DND-41 (cell line): ENCODE measurements around the gene RAMACL.

Experiments used
- ATAC-seq: fragments of 200-7000 bp; cut with Tn5 transposase; 3 replicates; pipeline ENCODE4 v1.9.1; 2021; ENCODE audit warnings: low read depth; ENCODE audit not compliant: insufficient read depth
- DNase-seq: peaks from one replicate; pipeline ENCODE4 v3.0.0-alpha.2; 2020
- H2AFZ ChIP-seq: 2 replicates; pipeline ENCODE4 v1.6.0; 2012; ENCODE audit warnings: low read depth, low read length
- H3K27ac ChIP-seq: 2 replicates; pipeline ENCODE4 v1.5.1; 2012; ENCODE audit warnings: low read length, inconsistent platforms
- H3K27me3 ChIP-seq: fragments of 200-600 bp; sonication (generic); 2 replicates; pipeline ENCODE4 v1.6.0; 2012; ENCODE audit warnings: low read length, mild to moderate bottlenecking, inconsistent platforms; ENCODE audit not compliant: insufficient read depth, poor library complexity
- H3K36me3 ChIP-seq: 2 replicates; pipeline ENCODE4 v1.5.1; 2012; ENCODE audit warnings: low read length, inconsistent platforms; ENCODE audit not compliant: insufficient read depth
- H3K4me1 ChIP-seq: 2 replicates; pipeline ENCODE4 v1.5.1; 2012; ENCODE audit warnings: mild to moderate bottlenecking, low read length; ENCODE audit not compliant: insufficient read depth
- H3K4me2 ChIP-seq: 2 replicates; pipeline ENCODE4 v1.6.0; 2012; ENCODE audit warnings: mild to moderate bottlenecking, moderate library complexity, low read length, inconsistent platforms; ENCODE audit not compliant: insufficient read depth
- H3K4me3 ChIP-seq, 2 experiments: fragments of 200-600 bp in 1 of 2; shearing (Covaris generic) in 1 of 2; 2 replicates each; pipeline ENCODE4 v1.5.1; 2012 to 2016; ENCODE audit warnings: inconsistent platforms in 2 of 2, low read length in 2 of 2, mild to moderate bottlenecking in 2 of 2, low read depth in 1 of 2, moderate library complexity in 1 of 2
- H3K79me2 ChIP-seq: 2 replicates; pipeline ENCODE4 v1.6.0; 2012; ENCODE audit warnings: low read length, inconsistent platforms; ENCODE audit not compliant: insufficient read depth
- H3K9ac ChIP-seq: 2 replicates; pipeline ENCODE4 v1.6.0; 2012; ENCODE audit warnings: low read depth, mild to moderate bottlenecking, inconsistent platforms, low read length, moderate library complexity
- H3K9me3 ChIP-seq: 2 replicates; pipeline ENCODE4 v1.5.1; 2012; ENCODE audit warnings: low read length, moderate library complexity, mild to moderate bottlenecking, inconsistent platforms; ENCODE audit not compliant: insufficient read depth, severe bottlenecking
- H4K20me1 ChIP-seq: 2 replicates; pipeline ENCODE4 v1.6.0; 2012; ENCODE audit warnings: low read length; ENCODE audit not compliant: insufficient read depth
- EZH2 ChIP-seq: IDR thresholded peaks from 3 replicates; pipeline ENCODE4 v1.6.1; 2012; ENCODE audit warnings: borderline replicate concordance, low read depth, mild to moderate bottlenecking, moderate library complexity, low read length, inconsistent platforms; ENCODE audit not compliant: severe bottlenecking
- TF ChIP-seq, protein P1 (sequence below): IDR thresholded peaks from 2 replicates; pipeline ENCODE4 v1.5.1; 2012; ENCODE audit warnings: borderline replicate concordance, low read length, moderate library complexity, mild to moderate bottlenecking; ENCODE audit not compliant: poor library complexity, severe bottlenecking; ENCODE audit errors: extremely low read depth

The RAMACL gene

DNA sequence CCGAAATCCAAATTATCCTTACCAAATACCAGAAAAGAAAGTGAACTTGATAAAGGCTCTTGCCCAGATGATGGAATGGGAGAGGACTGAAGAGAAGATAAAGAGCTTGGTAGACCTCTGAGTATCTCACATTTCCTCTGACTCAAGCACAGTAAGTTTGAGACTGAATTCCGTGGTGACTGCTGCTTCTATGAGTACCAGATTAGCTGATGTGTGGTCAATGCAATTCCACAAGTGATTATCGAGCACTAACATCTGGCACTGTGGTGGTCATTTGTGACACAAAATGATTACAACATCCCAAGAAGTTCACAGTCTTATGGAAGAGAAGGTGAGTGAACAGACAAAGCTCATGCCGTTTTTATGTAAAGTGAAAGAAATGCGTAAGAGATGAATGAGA, 43.1 kb upstream of the RAMACL start:
- Histone ChIP-seq H3K4me2 (no peak overlapping the region), H3K27ac (no peak overlapping the region), H3K9ac (no peak overlapping the region)

DNA sequence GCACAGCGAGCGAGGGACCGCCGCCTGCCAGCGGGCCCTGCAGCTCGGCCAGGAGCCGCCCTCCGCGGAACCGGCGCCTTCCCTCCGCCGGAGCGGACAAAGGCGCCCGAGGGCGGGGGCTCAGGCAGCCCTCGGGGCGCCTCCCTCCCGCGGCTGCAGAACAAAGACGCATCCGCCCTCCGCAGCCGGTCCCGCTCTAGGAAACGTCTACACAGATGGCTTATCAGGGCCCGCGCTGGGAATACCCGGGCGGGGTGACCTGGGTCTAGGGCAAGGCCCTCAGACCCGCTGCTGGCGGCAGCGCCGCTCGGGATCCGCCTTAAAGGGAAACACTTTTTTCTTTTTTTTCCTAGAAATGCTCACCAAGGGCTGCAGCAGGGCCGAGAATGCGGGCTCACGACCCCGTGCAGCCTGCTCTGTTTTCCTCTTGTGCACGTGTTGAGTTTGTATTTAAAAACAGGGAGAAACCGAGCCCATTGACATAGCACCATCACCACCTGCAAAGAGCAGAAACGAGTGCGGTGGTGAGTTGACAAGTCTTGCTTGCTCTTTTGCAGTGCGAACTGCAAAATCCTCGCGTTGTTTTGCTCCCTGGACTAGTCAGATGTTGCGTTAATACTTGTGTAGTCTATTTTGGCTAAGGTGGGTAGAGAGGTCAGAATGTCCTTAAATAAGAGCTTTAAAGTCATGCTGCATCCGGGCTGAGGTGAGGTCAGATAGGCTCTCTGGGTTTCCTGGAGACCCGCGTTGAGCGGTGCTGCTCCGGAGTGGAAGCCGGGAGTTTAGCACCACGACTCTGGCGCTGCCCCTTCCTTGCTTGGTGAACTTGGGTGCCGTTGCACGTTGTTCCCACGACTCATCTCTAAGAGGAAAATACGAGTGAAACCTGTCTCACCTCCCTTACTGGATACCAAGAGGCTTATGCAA, 41.7 kb upstream of the RAMACL start:
- peak; percentile 74 for DNase-seq
- no peaks in the 10 kb centered on the region for H3K79me2 ChIP-seq
- H3K36me3 ChIP-seq, result no peaks in the 10 kb centered on the region
- peak overlapping the region; percentile 93 for H3K4me2 ChIP-seq
- peak overlapping the region; percentile 33 to 62; a peak in 3 of 4 replicates for H3K4me3 ChIP-seq
- H3K9me3 ChIP-seq, result no peaks in the 10 kb centered on the region
- H4K20me1 ChIP-seq, result no peaks in the 10 kb centered on the region
- peak overlapping the region; percentile 81 for H3K27ac ChIP-seq
- TF ChIP-seq, protein P1, sequence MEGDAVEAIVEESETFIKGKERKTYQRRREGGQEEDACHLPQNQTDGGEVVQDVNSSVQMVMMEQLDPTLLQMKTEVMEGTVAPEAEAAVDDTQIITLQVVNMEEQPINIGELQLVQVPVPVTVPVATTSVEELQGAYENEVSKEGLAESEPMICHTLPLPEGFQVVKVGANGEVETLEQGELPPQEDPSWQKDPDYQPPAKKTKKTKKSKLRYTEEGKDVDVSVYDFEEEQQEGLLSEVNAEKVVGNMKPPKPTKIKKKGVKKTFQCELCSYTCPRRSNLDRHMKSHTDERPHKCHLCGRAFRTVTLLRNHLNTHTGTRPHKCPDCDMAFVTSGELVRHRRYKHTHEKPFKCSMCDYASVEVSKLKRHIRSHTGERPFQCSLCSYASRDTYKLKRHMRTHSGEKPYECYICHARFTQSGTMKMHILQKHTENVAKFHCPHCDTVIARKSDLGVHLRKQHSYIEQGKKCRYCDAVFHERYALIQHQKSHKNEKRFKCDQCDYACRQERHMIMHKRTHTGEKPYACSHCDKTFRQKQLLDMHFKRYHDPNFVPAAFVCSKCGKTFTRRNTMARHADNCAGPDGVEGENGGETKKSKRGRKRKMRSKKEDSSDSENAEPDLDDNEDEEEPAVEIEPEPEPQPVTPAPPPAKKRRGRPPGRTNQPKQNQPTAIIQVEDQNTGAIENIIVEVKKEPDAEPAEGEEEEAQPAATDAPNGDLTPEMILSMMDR, result no peak
- TF ChIP-seq EZH2, result peak; percentile 7
- peak; percentile 64 for ATAC-seq
- peaks cover 25% of the 10 kb centered on the region for H3K27me3 ChIP-seq
- H3K4me1 ChIP-seq, result peaks cover 20% of the 10 kb centered on the region
- peak overlapping the region; percentile 64 for H3K9ac ChIP-seq
- H2AFZ ChIP-seq, result peak overlapping the region; percentile 89

More for the DNA sequence above, 43.1 kb upstream of the RAMACL start:
- Histone ChIP-seq H3K9me3 (no peaks in the 10 kb centered on the region), H4K20me1 (no peaks in the 10 kb centered on the region), H3K79me2 (no peaks in the 10 kb centered on the region), H3K4me3 (no peak overlapping the region), H3K27me3 (peaks cover 20% of the 10 kb centered on the region), H3K36me3 (no peaks in the 10 kb centered on the region), H3K4me1 (peaks cover 20% of the 10 kb centered on the region), H2AFZ (no peak overlapping the region)
- no peak for DNase-seq
- ATAC-seq, result no peak
- TF ChIP-seq EZH2, result no peak
- TF ChIP-seq, protein P1, result no peak

DNA sequence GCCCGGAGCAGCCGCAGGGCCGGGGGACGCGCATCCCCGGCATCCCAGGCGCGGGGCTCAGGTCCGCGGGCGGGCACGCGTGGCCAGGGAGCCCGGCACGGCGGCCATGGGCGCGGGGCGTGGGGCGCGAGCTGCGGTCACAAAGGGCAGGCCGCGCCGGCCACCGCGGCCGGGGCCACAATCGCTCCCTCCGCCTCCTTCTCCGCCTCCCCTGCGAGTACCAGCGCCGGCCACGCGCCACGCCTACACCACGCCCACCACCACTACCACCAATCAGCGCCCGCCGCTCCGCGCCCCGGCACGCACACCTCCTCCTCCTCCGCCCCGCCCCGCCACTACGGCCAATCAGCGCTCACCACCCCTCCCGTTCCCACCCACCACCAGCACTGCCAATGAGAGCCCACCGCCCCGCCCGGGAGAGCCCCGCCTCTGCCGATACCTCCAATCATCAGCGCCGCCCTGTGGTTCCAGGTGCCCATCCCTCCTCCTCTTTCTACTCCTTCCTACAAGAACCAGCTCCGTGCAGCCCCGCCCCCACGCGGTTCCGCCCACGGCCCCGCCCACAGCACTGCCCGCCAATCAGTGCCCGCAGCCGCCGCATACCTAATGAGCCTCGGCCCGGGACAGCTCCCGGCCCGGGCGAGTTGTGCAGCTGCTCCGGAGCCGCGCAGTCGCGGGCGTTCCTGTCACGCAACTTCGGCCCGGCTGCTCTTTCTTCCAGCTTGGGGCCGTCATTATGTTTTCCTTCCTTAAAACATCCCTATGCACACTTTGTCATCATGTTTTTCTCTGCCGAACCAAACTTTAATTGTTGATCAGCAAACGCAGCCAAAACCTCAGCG, 40.8 kb upstream of the RAMACL start, which contains the start of gene RPS6KA2:
TSS of gene RPS6KA2 (minus strand) at position 219 of the 842 bp plus-strand sequence. CDS start 232 bp downstream, outside the sequence.
- peak within 1 kb of the TSS; percentile 81 for H3K27ac ChIP-seq
- H3K9me3 ChIP-seq, result no peaks in the 10 kb centered on the region
- no peaks in the 10 kb centered on the region for H4K20me1 ChIP-seq
- peak within 1 kb of the TSS; percentile 64 for H3K9ac ChIP-seq
- H3K36me3 ChIP-seq, result no peaks in the 10 kb centered on the region
- H3K4me1 ChIP-seq, result peaks cover 20% of the 10 kb centered on the region
- peak within 1 kb of the TSS; percentile 33 to 62; a peak in 3 of 4 replicates for H3K4me3 ChIP-seq
- peak within 1 kb of the TSS; percentile 89 for H2AFZ ChIP-seq
- H3K79me2 ChIP-seq, result no peaks in the 10 kb centered on the region
- DNase-seq (peak; percentile 99), ATAC-seq (peak; percentile 88)
- peak within 1 kb of the TSS; percentile 93 for H3K4me2 ChIP-seq
- TF ChIP-seq, protein P1, result no peak
- TF ChIP-seq EZH2, result no peak
- H3K27me3 ChIP-seq, result peaks cover 25% of the 10 kb centered on the region
